GM06990 (cell line): Measurements from ENCODE around the gene PPP4R2.

Experiments
- DNase-seq: peaks from one replicate; pipeline ENCODE4 v3.0.0-alpha.2; 2011; ENCODE audit not compliant: insufficient read length; ENCODE audit errors: extremely low read depth
- H3K27me3 ChIP-seq: replicated peaks from 2 replicates; pipeline ENCODE4 v1.6.0; 2011; ENCODE audit warnings: low read length; ENCODE audit not compliant: control insufficient read depth, insufficient read depth
- H3K36me3 ChIP-seq: 2 replicates; pipeline ENCODE4 v1.5.1; 2011; ENCODE audit warnings: low read length; ENCODE audit not compliant: control insufficient read depth, insufficient read depth
- H3K4me3 ChIP-seq: replicated peaks from 2 replicates; pipeline ENCODE4 v1.5.1; 2011; ENCODE audit warnings: low read depth, mild to moderate bottlenecking, control low read depth, low read length
- TF ChIP-seq, protein P1 (sequence below): IDR thresholded peaks from 2 replicates; pipeline ENCODE4 v1.5.1; 2011; ENCODE audit warnings: low read length, control low read depth, mild to moderate bottlenecking, inconsistent platforms; ENCODE audit not compliant: insufficient read depth, poor library complexity, severe bottlenecking

The PPP4R2 gene

GRCh38 chr3:73068419-73068818, 71.8 kb downstream of the PPP4R2 start:
- H3K27me3 ChIP-seq: no peaks in the 10 kb centered on the region
- H3K36me3 ChIP-seq: no peaks in the 10 kb centered on the region
- no peak for DNase-seq
- TF ChIP-seq, protein P1, sequence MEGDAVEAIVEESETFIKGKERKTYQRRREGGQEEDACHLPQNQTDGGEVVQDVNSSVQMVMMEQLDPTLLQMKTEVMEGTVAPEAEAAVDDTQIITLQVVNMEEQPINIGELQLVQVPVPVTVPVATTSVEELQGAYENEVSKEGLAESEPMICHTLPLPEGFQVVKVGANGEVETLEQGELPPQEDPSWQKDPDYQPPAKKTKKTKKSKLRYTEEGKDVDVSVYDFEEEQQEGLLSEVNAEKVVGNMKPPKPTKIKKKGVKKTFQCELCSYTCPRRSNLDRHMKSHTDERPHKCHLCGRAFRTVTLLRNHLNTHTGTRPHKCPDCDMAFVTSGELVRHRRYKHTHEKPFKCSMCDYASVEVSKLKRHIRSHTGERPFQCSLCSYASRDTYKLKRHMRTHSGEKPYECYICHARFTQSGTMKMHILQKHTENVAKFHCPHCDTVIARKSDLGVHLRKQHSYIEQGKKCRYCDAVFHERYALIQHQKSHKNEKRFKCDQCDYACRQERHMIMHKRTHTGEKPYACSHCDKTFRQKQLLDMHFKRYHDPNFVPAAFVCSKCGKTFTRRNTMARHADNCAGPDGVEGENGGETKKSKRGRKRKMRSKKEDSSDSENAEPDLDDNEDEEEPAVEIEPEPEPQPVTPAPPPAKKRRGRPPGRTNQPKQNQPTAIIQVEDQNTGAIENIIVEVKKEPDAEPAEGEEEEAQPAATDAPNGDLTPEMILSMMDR: no peak
- H3K4me3 ChIP-seq: no peak overlapping the region

- no peaks in the 10 kb centered on the region for H3K36me3 ChIP-seq
- TF ChIP-seq, protein P1: no peak
- no peaks in the 10 kb centered on the region for H3K27me3 ChIP-seq
- no peak overlapping the region for H3K4me3 ChIP-seq
- no peak for DNase-seq
Measured at GRCh38 chr3:73069187-73069586, 72.6 kb downstream of the PPP4R2 start.

- Histone ChIP-seq H3K36me3 (no peaks in the 10 kb centered on the region), H3K27me3 (no peaks in the 10 kb centered on the region), H3K4me3 (no peak overlapping the region)
- DNase-seq: no peak
- TF ChIP-seq, protein P1: no peak
Measured at GRCh38 chr3:73069775-73070444, 73.3 kb downstream of the PPP4R2 start.

DNA sequence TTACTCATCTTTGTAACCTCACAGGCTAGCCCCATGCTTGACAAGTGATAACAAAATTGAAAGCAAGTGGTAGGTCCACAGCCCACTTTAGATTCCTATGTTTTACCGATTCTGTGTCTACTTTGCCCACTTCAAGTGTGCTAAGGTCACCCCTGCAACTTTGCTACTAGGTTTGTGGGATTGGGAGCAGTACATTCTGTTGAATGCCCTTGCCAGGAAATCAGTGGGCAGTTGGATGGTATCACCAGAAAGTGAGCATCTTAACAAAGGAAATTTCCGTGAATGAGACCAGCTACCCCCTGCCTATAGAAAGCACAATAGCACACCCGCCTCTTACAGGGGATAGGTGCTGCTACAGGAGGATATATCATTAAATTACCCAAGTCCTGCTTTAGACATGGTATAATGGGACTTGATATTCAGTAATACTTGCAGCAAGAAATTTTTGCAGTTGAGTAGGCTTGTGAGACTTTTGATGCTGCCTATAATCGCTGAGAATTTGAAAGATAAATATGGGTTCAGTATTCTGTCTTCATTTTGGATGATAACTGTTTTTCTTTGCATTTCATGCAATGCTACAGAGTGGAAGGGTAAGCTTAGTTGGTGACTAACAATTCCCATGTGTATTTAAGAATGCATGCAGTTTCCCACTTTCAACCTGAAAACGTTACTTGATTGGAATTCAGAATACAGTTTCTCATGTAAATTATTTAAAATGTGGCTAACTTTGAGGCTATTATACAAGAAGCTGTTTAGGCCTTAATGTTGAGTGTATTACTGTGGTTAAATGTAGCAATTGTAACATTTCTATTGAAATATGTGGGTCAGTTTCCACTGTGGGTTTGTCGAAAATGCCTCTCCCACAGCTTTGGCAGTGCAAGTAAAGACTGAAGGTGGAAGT, 74.3 kb downstream of the PPP4R2 start:
- Histone ChIP-seq H3K4me3 (no peak overlapping the region), H3K27me3 (no peaks in the 10 kb centered on the region), H3K36me3 (no peaks in the 10 kb centered on the region)
- DNase-seq: no peak
- TF ChIP-seq, protein P1: no peak

DNA sequence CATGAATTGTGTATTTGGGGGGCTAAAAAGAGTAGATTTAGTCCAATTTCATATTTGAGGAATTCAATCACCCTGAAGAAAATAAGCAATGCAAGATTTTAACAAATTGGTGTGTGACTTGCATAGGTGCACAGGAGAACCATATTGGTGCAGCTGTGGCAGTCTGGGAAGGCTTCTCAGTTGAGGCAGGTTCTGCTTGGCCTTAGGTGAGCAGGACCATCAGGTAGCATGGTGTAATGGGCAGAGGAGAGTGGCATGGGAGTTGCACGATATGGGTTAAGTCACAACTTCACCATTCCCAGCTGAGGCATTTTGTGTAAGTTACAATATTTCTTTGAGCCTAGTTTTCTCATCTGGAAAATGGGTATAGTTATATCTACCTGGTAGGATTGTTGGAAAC, 75.3 kb downstream of the PPP4R2 start:
- no peaks in the 10 kb centered on the region for H3K27me3 ChIP-seq
- TF ChIP-seq, protein P1: no peak
- no peak for DNase-seq
- no peaks in the 10 kb centered on the region for H3K36me3 ChIP-seq
- no peak overlapping the region for H3K4me3 ChIP-seq
